NOMO-1 treated with DMSO at 0.1 percent for 48 hours (cell line): ENCODE results near the gene AKR1A1.
"Not testable (repeated sequence)": the region's sequence is repeated elsewhere in the genome, so short reads cannot be mapped to it uniquely, and the experiment has no call there.

Experiments
- DNase-seq: peaks from one replicate; lab custom pipeline; 2025; ENCODE audit not compliant: unreplicated experiment; lab: John Stamatoyannopoulos, UW

The AKR1A1 gene

GRCh38 chr1:45569571-45569961, 18.9 kb downstream of the AKR1A1 start:
- no peak for DNase-seq

GRCh38 chr1:45569962-45570581, 19.4 kb downstream of the AKR1A1 start:
- peak; percentile 65 for DNase-seq

- DNase-seq: no peak
These were observed 20.0 kb downstream of the AKR1A1 start for GRCh38 chr1:45570631-45571030.

GRCh38 chr1:45573231-45573804, 22.7 kb downstream of the AKR1A1 start:
- DNase-seq: no peak

- no peak for DNase-seq
These were observed 23.5 kb downstream of the AKR1A1 start for GRCh38 chr1:45574105-45574626.

GRCh38 chr1:45583264-45583665, 32.6 kb downstream of the AKR1A1 start:
- peak; percentile 99 for DNase-seq

- peak; percentile 73 for DNase-seq
These were observed 33.2 kb downstream of the AKR1A1 start, which contains the start of gene NASP for GRCh38 chr1:45583666-45584350. NASP (plus strand) TSS chr1:45584041; CDS start chr1:45584147, 106 bp downstream.

GRCh38 chr1:45584351-45585109, 33.9 kb downstream of the AKR1A1 start:
- DNase-seq: peak; percentile 71

GRCh38 chr1:45585110-45585426, 34.4 kb downstream of the AKR1A1 start:
- no peak for DNase-seq

GRCh38 chr1:45585496-45586075, 35.0 kb downstream of the AKR1A1 start:
- DNase-seq: no peak

GRCh38 chr1:45586769-45587168, 36.1 kb downstream of the AKR1A1 start:
- no peak for DNase-seq

GRCh38 chr1:45589861-45590260, 39.2 kb downstream of the AKR1A1 start:
- DNase-seq: no peak

GRCh38 chr1:45594412-45594811, 43.8 kb downstream of the AKR1A1 start:
- DNase-seq: no peak

GRCh38 chr1:45596765-45597164, 46.1 kb downstream of the AKR1A1 start:
- not testable (repeated sequence) for DNase-seq

- no peak for DNase-seq
These were observed 53.6 kb downstream of the AKR1A1 start for GRCh38 chr1:45604239-45604638.

GRCh38 chr1:45607404-45608074, 56.9 kb downstream of the AKR1A1 start:
- DNase-seq: no peak

- DNase-seq: peak; percentile 75
These were observed 57.8 kb downstream of the AKR1A1 start for GRCh38 chr1:45608175-45609156.

GRCh38 chr1:45610589-45611226, 60.1 kb downstream of the AKR1A1 start:
- no peak for DNase-seq
